NCI-H1048 (cell line): ENCODE measurements around the gene TGIF2LX.
"Not testable (repeated sequence)": the region's sequence is repeated elsewhere in the genome, so short reads cannot be mapped to it uniquely, and the experiment has no call there.

Experiments used
- DNase-seq: peaks from one replicate; lab custom pipeline; 2025; lab: John Stamatoyannopoulos, UW

The TGIF2LX gene

GRCh38 chrX:89921665-89922064, at the start of gene TGIF2LX:
TSS of gene TGIF2LX (plus strand) at chrX:89921908. CDS start at chrX:89922086, 178 bp downstream.
- DNase-seq, result not testable (repeated sequence)

- not testable (repeated sequence) for DNase-seq
These were observed 728 bp downstream of the TGIF2LX start for GRCh38 chrX:89922338-89922934.

GRCh38 chrX:89943077-89943476, 21.4 kb downstream of the TGIF2LX start:
- DNase-seq, result not testable (repeated sequence)

GRCh38 chrX:89965588-89965987, 43.9 kb downstream of the TGIF2LX start:
- DNase-seq, result not testable (repeated sequence)
